ENCODE measurements around the gene C10orf143.

Gene C10orf143

DNA sequence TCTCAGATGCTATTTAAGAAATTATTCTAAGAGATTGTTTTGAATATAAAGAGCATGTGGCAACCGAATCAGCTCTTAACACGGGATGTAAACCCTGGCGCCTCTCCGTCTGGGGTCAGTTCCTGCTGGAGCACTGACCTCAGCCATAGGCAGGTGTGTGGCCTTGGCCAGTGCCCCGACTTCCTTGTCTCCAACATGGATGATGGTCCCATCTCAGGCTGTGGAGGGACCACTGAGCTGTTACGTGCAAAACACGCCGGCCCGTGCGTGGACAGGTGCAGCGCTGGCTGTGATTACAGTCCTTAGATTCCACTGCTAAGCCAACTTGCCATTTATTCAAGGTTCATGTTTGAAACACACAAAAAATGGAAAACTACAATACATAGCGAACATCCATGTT lies 59.9 kb downstream of the C10orf143 start:
- DNase-seq, result no peak

DNA sequence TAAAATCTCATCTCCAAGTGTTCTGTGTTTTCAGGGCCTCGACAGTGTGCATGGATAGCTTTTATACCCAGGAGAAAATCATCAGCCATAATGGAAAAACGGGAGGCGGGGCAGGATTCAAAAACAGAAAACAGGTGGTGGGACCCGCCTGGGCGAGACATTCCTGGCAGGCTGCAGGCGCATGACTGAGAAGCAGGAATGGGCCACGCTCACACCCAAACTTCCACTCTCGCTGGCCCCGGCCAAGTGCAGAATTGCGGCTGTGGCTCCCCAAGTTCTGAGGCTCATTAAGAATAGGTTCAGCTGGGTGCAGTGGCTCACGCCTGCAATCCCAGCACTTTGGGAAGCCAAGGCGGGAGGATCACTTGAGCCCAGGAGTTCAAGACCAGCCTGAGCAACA lies 60.6 kb downstream of the C10orf143 start:
- DNase-seq, result no peak

GRCh38 chr10:130049244-130049643 lies 61.4 kb downstream of the C10orf143 start:
- DNase-seq, result no peak

GRCh38 chr10:130048081-130048480 lies 62.5 kb downstream of the C10orf143 start:
- no peak for DNase-seq

DNA sequence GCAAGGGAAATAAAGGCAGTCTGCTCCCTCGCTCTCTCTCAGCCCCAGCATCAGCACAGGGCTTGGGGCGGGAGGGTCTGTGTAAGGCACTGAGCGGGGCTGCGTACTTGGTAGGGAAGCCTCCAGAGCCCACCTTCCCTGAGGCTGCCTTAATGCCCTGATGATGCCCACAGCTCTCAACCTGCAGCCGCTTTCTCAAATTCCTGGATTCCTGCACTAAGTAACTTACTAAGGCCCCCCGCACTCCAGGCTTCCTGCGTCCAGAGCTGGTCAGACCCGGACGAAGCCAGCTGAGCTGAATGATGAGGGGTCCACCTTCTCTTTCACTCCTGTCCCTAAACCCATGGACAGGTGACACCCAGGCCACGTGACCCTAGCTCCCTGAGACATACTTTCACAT lies 63.3 kb downstream of the C10orf143 start:
- no peak for DNase-seq

DNA sequence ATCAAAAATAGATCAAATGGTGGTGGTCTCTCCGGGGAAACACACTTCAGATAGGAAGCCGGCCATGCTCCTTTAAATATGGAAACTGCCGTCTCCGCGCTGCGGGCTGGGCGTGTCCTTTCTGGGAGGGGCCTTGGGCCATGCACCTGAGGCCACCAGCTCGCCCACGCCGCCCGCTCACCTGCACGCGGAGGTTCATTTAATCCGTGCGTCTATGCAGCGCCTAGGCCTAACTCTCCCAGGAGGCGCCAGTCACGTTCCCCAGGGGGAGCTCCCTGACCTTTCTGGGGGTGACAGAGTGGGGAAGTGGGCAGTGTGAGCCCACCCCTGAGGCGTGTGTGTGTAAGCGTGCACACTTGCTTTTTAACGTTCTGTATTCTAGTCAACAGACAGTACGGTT lies 64.0 kb downstream of the C10orf143 start:
- DNase-seq, result no peak

GRCh38 chr10:130045801-130046321 lies 64.8 kb downstream of the C10orf143 start:
- no peak for DNase-seq

- no peak for DNase-seq
Measured at GRCh38 chr10:130045091-130045652, 65.5 kb downstream of the C10orf143 start.

DNA sequence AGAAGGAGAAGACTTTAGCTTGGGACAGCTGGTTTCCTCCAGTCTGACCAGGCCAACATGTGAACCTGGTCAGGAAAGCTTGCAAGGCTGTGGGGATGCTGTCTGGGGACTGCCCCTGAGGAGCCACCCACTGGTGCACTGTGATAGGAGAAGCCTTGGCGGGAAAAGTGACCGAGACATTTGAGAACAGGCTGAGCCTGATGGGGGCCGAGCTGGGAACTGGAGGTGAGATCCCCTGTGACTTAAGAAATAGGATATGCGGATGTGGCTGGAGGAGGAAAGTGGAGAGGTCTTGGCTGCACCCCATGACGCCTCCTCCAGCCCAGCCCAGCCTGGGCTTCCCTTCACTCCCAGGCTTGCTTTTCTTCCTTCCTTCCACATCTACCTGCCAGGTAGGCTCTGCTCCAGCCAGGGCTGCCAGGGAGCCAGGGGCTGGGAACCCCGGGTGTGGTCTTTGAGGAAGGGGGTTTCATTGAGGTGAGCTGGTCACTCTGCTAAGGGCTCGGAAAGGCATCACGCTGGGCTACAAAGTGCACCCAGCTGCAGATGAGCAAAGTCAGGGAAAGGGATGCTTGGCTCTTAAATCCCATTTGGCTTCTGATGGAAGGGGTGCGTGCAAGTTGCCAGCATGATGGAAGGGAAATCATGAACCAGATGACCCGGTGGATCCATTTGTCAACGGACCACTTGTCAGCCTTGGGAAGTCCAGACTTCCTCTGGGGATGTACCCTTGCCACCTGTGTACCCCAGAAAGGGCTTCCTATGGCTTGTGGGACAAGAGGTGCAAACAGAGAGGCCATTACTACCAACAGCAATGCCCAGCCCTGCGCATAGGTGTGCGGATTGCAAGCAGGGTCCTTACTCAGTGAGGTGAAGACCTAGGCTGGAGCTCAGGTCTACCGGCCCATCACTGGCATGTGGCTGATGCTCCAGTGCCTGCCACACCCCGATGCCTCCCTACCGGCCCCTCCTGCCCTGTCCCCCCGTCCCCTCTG lies 66.3 kb downstream of the C10orf143 start:
- DNase-seq, result no peak

DNA sequence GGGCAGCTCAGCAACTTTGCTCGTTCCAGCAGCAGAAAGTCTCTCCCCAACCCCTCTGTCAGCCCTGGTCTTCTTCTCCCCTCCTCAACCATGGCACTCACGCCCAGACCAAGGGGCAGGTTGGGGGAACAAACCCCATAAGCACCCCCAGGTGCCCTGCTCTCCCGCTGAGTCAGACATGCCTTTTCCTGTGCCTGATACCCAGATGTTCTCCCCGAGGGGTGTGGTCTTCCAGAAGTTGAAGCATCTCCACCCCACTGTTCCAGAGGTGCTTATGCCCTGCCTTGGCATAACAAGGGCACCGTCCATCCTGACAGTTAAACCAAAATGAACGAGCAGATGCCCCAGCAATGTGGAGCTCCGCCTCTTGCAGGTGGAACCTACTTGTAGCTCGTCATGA lies 67.1 kb downstream of the C10orf143 start:
- DNase-seq, result no peak

- DNase-seq, result no peak
Measured at GRCh38 chr10:130042381-130042780, 68.2 kb downstream of the C10orf143 start.

DNA sequence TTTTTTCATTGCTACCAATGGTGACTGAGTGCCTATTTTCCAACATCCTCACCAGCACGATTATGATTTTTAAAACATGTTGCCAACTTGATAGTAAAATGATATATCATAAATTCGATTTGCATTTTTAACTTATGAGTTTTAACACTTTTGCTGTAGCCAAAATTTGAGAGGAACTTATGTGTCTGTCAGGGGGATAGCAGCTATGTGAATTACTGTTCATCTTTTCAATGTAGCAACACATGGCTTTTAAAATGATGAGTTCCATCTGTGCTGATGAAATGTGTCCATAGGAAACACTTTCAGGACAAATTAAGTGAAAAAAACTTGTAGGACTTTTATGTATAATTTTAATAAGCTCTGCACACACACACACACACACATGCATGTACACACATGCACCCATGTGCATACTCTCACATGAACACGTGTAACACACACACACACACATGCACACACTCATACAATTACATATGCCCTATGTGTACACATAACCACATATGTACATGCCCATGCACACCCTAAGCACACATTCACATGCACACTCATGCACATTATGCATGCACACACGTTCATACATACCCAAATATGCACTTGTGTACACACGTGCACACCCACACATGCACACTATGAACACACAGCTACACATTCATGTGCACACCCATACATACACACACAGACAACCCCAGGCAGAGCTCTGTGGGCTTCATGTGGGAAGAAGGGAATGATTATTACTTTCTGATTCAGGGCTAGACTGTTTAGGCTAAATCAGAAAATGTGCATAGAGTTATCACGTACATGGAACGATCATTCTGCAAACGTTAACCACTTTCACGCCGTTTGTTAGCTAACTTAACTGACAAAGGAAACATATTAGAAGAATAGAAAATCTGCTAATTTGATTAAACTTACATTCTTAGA lies 68.9 kb downstream of the C10orf143 start:
- no peak for DNase-seq

DNA sequence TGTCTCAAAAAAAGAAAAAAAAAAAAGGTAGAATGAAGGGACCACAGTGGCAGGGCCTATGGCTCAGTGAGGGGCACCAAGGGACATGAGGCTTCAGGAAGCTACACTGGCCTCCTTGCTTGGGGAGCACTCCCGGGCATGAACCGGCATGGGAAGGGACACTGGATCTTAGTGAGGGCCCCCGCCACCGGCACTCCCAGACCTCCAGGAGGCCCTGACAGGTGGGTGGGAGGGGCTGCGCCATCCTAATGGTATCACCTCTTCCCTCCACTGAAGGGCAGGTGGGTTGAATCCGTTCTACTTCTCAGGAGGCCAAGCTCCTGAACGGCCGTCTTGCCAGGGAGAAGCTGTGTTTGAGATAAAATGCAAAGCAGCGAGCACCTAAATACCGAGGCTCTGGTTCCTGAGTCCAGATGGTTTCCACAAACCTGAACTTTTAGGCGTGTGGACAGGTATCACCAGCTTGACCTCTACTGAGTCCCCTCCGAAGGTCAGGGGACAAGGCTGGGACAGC lies 69.8 kb downstream of the C10orf143 start:
- no peak for DNase-seq

DNA sequence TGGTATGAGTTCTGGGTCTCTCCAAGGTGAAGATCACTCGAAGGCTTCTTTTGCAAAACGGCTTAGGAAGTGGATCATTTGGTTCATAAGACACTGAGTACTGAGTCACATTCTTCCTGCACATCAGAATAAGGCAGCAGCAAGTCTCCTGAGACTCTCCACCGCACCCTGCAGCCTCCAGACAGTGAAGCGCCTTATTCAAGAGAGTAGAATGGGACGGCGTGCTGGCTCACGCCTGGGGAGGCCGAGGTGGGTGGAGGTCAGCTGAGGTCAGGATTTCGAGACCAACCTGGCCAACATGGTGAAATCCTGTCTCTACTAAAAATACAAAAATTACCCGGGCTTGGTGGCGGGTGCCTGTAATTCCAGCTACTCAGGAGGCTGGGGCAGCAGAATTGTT lies 70.3 kb downstream of the C10orf143 start:
- DNase-seq, result no peak

GRCh38 chr10:130039141-130039540 lies 71.5 kb downstream of the C10orf143 start:
- no peak for DNase-seq

- DNase-seq, result no peak
Measured at GRCh38 chr10:130038611-130039109, 72.0 kb downstream of the C10orf143 start.

GRCh38 chr10:130038019-130038555 lies 72.5 kb downstream of the C10orf143 start:
- no peak for DNase-seq

GRCh38 chr10:130037169-130037661 lies 73.4 kb downstream of the C10orf143 start:
- DNase-seq, result no peak

- no peak for DNase-seq
Measured at GRCh38 chr10:130036296-130037065, 74.1 kb downstream of the C10orf143 start.

GRCh38 chr10:130029209-130029608 lies 81.4 kb downstream of the C10orf143 start:
- no peak for DNase-seq

DNA sequence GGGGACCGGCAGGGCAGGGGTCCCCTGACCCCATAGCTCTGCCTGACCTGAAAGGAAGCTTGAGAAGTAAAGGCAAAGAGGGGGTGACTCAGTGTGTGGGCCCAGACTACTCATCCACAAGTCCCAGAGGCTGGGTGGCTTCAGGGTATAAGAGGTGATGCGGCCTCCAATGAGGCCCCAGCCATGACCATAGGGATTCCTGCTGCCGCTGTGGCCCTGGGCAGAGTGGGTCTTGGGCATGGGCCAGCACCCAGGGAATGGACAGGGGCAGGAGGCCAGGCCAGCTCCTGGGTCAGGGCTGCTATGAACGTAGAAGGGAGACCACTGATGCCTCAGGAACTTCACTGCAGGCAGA lies 82.2 kb downstream of the C10orf143 start:
- DNase-seq, result no peak

All from eye (tissue), 1 donor.